ENCODE data around the gene AUP1.

AUP1 gene

GRCh38 chr2:74535440-74535965 lies 6.0 kb upstream of the AUP1 start:
- no peak for DNase-seq (ENCODE audit: low read depth)

DNA sequence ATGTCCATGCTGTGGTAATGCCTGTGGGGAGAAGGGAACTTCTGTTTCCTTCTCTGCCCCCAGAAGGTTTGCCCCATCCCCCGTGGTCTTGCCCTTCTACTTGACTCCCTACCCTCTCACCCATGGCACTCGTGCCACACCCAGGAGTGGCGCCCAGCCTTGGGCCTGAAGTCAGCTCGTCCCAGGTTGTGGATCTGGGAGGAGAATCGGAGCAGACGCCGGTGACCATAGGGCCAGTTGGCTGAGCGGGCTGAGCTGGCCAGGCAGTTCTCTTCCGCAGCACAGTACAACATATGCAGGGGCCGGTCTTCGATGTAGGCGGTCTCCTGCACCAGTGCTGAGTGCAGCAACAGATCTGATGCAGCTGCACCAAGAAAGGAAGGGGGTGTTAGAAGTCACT lies 4.9 kb upstream of the AUP1 start:
- DNase-seq (ENCODE audit: low read depth): no peak

DNA sequence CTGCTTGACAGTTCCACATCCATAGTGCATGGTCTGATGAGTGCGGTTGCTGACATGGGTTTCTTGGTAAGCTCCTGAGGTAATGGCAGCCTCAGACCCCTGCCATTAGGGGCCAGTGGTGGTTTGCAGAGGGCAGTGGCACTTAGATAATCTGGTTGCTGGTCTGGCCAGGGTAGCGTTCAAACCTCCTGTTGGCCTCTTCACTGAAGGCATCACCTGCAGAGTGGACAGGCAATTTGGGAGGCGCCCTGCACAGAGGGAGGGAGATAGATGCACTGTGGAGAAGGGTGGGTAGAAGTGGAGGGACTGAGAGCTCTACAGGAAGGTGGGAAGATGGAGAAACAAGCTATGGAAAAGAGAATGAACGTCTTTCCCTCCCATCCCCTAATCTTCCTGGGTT lies 4.0 kb upstream of the AUP1 start:
- DNase-seq (ENCODE audit: low read depth): no peak

DNA sequence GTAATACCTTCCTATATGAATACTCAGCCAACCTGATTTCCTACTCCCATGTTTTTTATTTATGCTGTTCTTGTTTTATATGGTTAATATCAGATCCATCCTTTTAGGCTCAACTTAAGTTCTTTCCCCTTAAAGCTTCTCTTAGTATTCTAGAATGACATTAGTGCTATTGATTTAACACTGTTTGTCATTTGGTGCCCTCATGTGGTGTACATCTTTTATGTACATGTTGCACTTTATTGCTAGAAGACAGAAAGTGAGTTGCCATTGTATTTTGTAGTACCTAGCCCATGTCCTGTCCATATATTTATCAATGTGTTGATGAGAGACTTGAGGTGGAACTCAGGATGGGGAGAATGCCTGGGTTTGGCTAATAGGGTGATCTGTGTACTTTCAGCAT lies 2.7 kb upstream of the AUP1 start:
- DNase-seq (ENCODE audit: low read depth): no peak

GRCh38 chr2:74531666-74532065 lies 2.2 kb upstream of the AUP1 start:
- DNase-seq (ENCODE audit: low read depth): no peak

DNA sequence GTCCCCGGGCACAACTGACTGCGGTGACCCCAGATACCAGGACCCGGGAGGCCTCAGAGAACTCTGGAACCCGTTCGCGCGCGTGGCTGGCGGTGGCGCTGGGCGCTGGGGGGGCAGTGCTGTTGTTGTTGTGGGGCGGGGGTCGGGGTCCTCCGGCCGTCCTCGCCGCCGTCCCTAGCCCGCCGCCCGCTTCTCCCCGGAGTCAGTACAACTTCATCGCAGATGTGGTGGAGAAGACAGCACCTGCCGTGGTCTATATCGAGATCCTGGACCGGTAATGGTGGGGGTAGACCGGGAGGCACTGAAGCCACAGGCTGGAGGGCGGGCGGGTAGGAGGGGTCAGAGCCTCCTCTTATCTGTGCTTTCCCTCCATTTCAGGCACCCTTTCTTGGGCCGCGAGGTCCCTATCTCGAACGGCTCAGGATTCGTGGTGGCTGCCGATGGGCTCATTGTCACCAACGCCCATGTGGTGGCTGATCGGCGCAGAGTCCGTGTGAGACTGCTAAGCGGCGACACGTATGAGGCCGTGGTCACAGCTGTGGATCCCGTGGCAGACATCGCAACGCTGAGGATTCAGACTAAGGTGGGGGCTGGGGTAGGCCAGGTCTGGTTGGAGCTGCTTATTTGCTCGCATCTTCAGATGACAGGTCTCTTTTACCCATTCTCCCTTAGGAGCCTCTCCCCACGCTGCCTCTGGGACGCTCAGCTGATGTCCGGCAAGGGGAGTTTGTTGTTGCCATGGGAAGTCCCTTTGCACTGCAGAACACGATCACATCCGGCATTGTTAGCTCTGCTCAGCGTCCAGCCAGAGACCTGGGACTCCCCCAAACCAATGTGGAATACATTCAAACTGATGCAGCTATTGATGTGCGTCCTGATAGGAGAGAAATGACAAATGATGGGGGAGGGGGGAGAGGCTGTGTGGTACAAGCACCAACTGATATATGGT lies 1.0 kb upstream of the AUP1 start:
- DNase-seq (ENCODE audit: low read depth): no peak

- DNase-seq (ENCODE audit: low read depth): no peak
These were observed 728 bp downstream of the AUP1 start for GRCh38 chr2:74528600-74529356.

DNA sequence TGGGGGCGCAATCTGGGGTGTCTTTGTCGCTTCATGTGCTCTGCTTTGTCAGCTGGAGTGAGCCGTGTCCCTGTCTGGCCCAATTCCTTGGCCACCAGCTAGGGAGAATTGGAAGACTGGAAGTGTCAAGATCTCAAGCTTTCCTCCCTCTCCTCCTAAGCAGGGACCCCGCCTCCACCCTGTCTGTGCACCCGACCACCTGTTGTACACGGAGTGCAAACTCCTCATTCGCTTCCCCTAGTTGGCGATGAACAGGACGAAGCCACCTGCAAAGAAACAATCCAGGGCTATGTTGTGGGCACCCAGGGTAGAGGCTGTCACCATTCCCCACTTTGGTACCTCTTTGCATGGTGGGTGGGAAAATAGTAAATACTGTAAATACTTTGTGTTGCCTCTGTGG lies 1.8 kb downstream of the AUP1 start:
- no peak for DNase-seq (ENCODE audit: low read depth)

GRCh38 chr2:74526649-74527230 lies 2.8 kb downstream of the AUP1 start:
- no peak for DNase-seq (ENCODE audit: low read depth)

GRCh38 chr2:74525717-74526648 lies 3.5 kb downstream of the AUP1 start, which contains the start of gene DQX1:
TSS of gene DQX1 (minus strand) at chr2:74526231. CDS start at chr2:74525729, 502 bp downstream.
- DNase-seq (ENCODE audit: low read depth): no peak

GRCh38 chr2:74524955-74525716 lies 4.4 kb downstream of the AUP1 start:
- no peak for DNase-seq (ENCODE audit: low read depth)

- no peak for DNase-seq (ENCODE audit: low read depth)
These were observed 5.5 kb downstream of the AUP1 start for GRCh38 chr2:74524005-74524404.

GRCh38 chr2:74522516-74522915 lies 7.0 kb downstream of the AUP1 start:
- DNase-seq (ENCODE audit: low read depth): no peak

GRCh38 chr2:74516650-74517049 lies 12.9 kb downstream of the AUP1 start:
- DNase-seq (ENCODE audit: low read depth): no peak

- DNase-seq (ENCODE audit: low read depth): peak; percentile 66
These were observed 13.4 kb downstream of the AUP1 start for GRCh38 chr2:74515981-74516633.

- DNase-seq (ENCODE audit: low read depth): no peak
These were observed 14.1 kb downstream of the AUP1 start for GRCh38 chr2:74515271-74515980.

DNA sequence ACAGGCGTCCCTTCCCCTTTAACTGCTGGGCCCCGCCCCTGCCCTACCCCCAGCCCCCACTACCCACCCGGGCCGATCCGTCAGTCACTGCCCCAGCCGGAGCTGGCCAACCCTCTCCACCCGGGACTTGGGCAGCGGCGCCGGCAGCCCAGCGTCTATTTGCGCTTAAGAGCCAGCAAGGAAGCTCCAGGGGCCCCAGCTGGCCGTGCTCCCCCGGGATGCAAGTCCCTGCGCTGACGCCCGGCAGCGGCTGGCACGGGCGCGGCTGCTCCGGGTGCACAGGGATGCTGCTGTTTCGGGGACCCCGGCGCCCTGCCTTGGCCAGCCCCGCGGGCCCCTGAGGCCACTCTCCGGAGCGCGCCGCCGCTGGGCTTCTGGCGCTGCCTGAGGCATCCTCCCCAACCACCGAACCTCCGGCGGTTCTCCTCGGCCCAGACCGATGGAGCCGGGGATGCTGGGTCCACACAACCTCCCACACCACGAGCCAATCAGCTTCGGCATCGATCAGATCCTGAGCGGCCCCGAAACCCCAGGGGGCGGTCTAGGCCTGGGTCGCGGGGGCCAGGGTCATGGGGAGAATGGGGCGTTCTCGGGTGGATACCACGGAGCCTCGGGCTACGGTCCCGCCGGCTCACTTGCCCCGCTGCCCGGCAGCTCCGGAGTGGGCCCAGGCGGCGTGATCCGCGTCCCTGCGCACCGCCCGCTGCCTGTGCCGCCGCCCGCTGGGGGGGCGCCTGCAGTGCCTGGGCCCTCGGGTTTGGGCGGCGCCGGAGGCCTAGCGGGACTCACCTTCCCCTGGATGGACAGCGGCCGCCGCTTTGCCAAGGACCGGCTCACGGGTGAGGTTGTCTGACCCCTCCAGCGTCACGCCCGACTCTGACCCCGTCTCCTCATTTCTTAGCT lies 14.9 kb downstream of the AUP1 start, which contains the start of gene TLX2:
TLX2 (plus strand) TSS at position 83 of the 903 bp plus-strand sequence; CDS start at position 440, 357 bp downstream.
- no peak for DNase-seq (ENCODE audit: low read depth)
